GM23338 (cell line): ENCODE measurements around the gene EEF1E1. TPM values are rescaled to one million over a fixed set of nuclear protein-coding genes. Genes with fewer than 3 reads are reported as not detected.

ENCODE experiments used
- ATAC-seq: fragments of 200-7000 bp; cut with Tn5 transposase; 3 replicates; pipeline ENCODE4 v1.9.1; 2020
- DNase-seq: peaks from one replicate; pipeline ENCODE4 v3.0.0-alpha.2; 2015; ENCODE audit warnings: low spot score
- H2AFZ ChIP-seq: fragments of 200-600 bp; sonication (generic); 2 replicates; pipeline ENCODE4 v1.8.0; 2016; ENCODE audit warnings: antibody characterized with exemption, mild to moderate bottlenecking, moderate library complexity
- H3F3A ChIP-seq: fragments of 200-600 bp; sonication (generic); replicated peaks from 2 replicates; pipeline ENCODE4 v1.8.0; 2017; ENCODE audit warnings: antibody characterized with exemption, mixed run types, low read depth
- H3K27ac ChIP-seq: fragments of 200-600 bp; sonication (generic); 2 replicates; pipeline ENCODE4 v1.6.1; 2016; ENCODE audit warnings: low read depth
- H3K27me3 ChIP-seq: fragments of 200-600 bp; sonication (generic); 2 replicates; pipeline ENCODE4 v1.8.0; 2016; ENCODE audit warnings: mild to moderate bottlenecking, mixed run types, moderate library complexity; ENCODE audit not compliant: insufficient read depth
- H3K36me3 ChIP-seq: fragments of 200-600 bp; sonication (generic); 2 replicates; pipeline ENCODE4 v1.8.0; 2016; ENCODE audit warnings: mild to moderate bottlenecking; ENCODE audit not compliant: insufficient read depth
- H3K4me1 ChIP-seq: fragments of 200-600 bp; sonication (generic); 2 replicates; pipeline ENCODE4 v1.8.0; 2016; ENCODE audit warnings: mild to moderate bottlenecking, moderate library complexity; ENCODE audit not compliant: insufficient read depth
- H3K4me2 ChIP-seq: fragments of 200-600 bp; sonication (generic); 2 replicates; pipeline ENCODE4 v1.7.1; 2017; ENCODE audit warnings: mixed run types
- H3K4me3 ChIP-seq: fragments of 200-600 bp; sonication (generic); 2 replicates; pipeline ENCODE4 v1.6.1; 2016; ENCODE audit warnings: mixed run types
- H3K79me2 ChIP-seq: fragments of 200-600 bp; sonication (generic); replicated peaks from 2 replicates; pipeline ENCODE4 v1.8.0; 2017; ENCODE audit warnings: mild to moderate bottlenecking; ENCODE audit not compliant: insufficient read depth
- H3K9me2 ChIP-seq: fragments of 200-600 bp; sonication (generic); 2 replicates; pipeline ENCODE4 v1.8.0; 2017; ENCODE audit not compliant: insufficient read depth
- H4K20me1 ChIP-seq: fragments of 200-600 bp; sonication (generic); replicated peaks from 2 replicates; pipeline ENCODE4 v1.8.0; 2017; ENCODE audit warnings: mild to moderate bottlenecking; ENCODE audit not compliant: insufficient read depth
- H3K27ac Mint-ChIP-seq: 2 replicates; pipeline ENCODE4 v1.8.0; 2020; ENCODE audit warnings: inconsistent platforms, mild to moderate bottlenecking, moderate library complexity, mixed read lengths
- H3K27me3 Mint-ChIP-seq: 3 replicates; pipeline ENCODE4 v1.8.0; 2022; ENCODE audit warnings: low read depth, mild to moderate bottlenecking, moderate library complexity, mixed read lengths, inconsistent platforms; ENCODE audit not compliant: insufficient read depth, poor library complexity
- H3K36me3 Mint-ChIP-seq: 3 replicates; pipeline ENCODE4 v1.8.0; 2021; ENCODE audit warnings: low read depth, mild to moderate bottlenecking, inconsistent platforms, moderate library complexity, mixed read lengths
- H3K4me1 Mint-ChIP-seq: 3 replicates; pipeline ENCODE4 v1.8.0; 2020; ENCODE audit warnings: mild to moderate bottlenecking, inconsistent platforms, mixed read lengths
- H3K4me3 Mint-ChIP-seq: 3 replicates; pipeline ENCODE4 v1.8.0; 2021; ENCODE audit warnings: moderate library complexity, mild to moderate bottlenecking, inconsistent platforms, mixed read lengths
- H3K9me3 Mint-ChIP-seq: 3 replicates; pipeline ENCODE4 v1.8.0; 2020; ENCODE audit warnings: moderate library complexity, mild to moderate bottlenecking, inconsistent platforms, mixed read lengths
- CREB1 ChIP-seq: fragments of 250-450 bp; sonication (Bioruptor Pico); IDR thresholded peaks from 2 replicates; pipeline ENCODE4 v1.5.0; 2020; ENCODE audit warnings: low read depth, mild to moderate bottlenecking, moderate library complexity
- EZH2 ChIP-seq: fragments of 200-600 bp; sonication (generic); IDR thresholded peaks from one replicate; pipeline ENCODE4 v1.8.0; 2017; ENCODE audit warnings: antibody characterized with exemption, mild to moderate bottlenecking, low read depth; ENCODE audit not compliant: unreplicated experiment
- JUNB ChIP-seq: IDR thresholded peaks from one replicate; pipeline ENCODE4 v1.6.1; 2016; ENCODE audit warnings: antibody characterized with exemption; ENCODE audit not compliant: unreplicated experiment
- NANOG ChIP-seq: IDR thresholded peaks from 2 replicates; pipeline ENCODE4 v1.6.1; 2016; ENCODE audit warnings: antibody characterized with exemption, borderline replicate concordance
- POLR2AphosphoS5 ChIP-seq: IDR thresholded peaks from 2 replicates; pipeline ENCODE4 v1.6.1; 2016; ENCODE audit warnings: antibody characterized with exemption, low read depth
- STAT1 ChIP-seq: IDR thresholded peaks from one replicate; pipeline ENCODE4 v1.6.1; 2016; ENCODE audit warnings: antibody characterized with exemption; ENCODE audit not compliant: unreplicated experiment
- ZNF114 ChIP-seq: fragments of 250-450 bp; sonication (Bioruptor Pico); IDR thresholded peaks from 2 replicates; pipeline ENCODE4 v1.5.0; 2020; ENCODE audit warnings: mild to moderate bottlenecking, moderate library complexity
- polyA plus RNA-seq: library from polyadenylated mRNA; unstranded; fragments of >200 nt; fragmentation: Nextera tagmentation; extraction: Ambion mirVana; gene quantifications from 2 replicates; pipeline ENCODE4 v1.2.1, GENCODE V29; 2016
- total RNA-seq: library from RNA; depleted of rRNA; stranded (reverse); fragments of >200 nt; shearing (Covaris generic); gene quantifications from 2 replicates; pipeline ENCODE4 v1.2.3, GENCODE V29; 2014
- TF ChIP-seq, protein P1 (sequence below), 2 experiments: fragments of 200-600 bp in 1 of 2; sonication (generic) in 1 of 2; conservative IDR thresholded peaks; 2 replicates each; pipeline versions ENCODE4 v1.5.1 to v1.6.1; 2016 to 2017; ENCODE audit warnings: antibody characterized with exemption in 2 of 2, low read depth in 2 of 2, mild to moderate bottlenecking in 2 of 2, moderate library complexity in 1 of 2
- TF ChIP-seq, protein P2 (sequence below): IDR thresholded peaks from 2 replicates; pipeline ENCODE4 v1.6.1; 2016; ENCODE audit warnings: antibody characterized with exemption
- TF ChIP-seq, protein P3 (sequence below): IDR thresholded peaks from one replicate; pipeline ENCODE4 v1.6.1; 2018; ENCODE audit warnings: antibody characterized with exemption; ENCODE audit not compliant: unreplicated experiment
- TF ChIP-seq, protein P4 (sequence below): fragments of 250-450 bp; sonication (Bioruptor Pico); IDR thresholded peaks from 2 replicates; pipeline ENCODE4 v1.5.0; 2020; ENCODE audit warnings: mild to moderate bottlenecking, moderate library complexity

The EEF1E1 gene
- total and polyA plus RNA-seq, 2 experiments from 2014 or later, result 298 to 317 TPM

DNA sequence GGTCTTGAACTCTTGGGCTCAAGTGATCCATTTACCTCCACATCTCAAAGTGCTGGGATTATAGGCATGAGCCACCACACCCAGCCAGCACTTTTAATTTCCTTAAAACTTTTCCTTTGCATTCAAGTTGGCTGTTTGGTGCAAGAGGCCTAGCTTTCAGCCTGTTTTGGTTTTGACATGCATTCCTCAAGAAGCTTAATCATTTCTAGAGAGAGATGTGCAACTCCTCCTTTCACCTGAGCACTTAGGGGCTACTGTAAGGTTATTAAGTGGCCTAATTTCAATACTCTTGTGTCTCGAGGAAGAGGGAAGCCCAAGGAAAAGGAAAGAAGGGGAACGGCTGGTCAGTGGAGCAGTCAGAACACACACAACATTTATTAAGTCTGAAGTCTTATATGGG lies 24.4 kb downstream of the EEF1E1 start:
- Mint-ChIP-seq H3K36me3 (peaks cover 36% of the 10 kb centered on the region), H3K9me3 (no peaks in the 10 kb centered on the region; the same call in 2 of the 3 replicates)
- H3K27ac ChIP-seq, result no peak overlapping the region

More for the DNA sequence above, 24.4 kb downstream of the EEF1E1 start:
- Histone ChIP-seq H2AFZ (no peak overlapping the region), H3K4me3 (no peak overlapping the region), H3K79me2 (peaks cover 3% of the 10 kb centered on the region; the same call in 1 of the 2 replicates), H3K9me2 (peaks cover 5% of the 10 kb centered on the region; the same call in 1 of the 2 replicates), H3K4me2 (no peak overlapping the region), H3K36me3 (peaks cover 5% of the 10 kb centered on the region), H4K20me1 (peaks cover 18% of the 10 kb centered on the region), H3K4me1 (no peaks in the 10 kb centered on the region; the same call in 1 of the 2 replicates), H3K27me3 (no peaks in the 10 kb centered on the region), H3F3A (no peaks in the 10 kb centered on the region)
- Mint-ChIP-seq H3K27me3 (peaks cover 3% of the 10 kb centered on the region), H3K27ac (no peak overlapping the region), H3K4me3 (no peak overlapping the region), H3K4me1 (peaks cover 4% of the 10 kb centered on the region; the same call in 2 of the 3 replicates)
- ATAC-seq, result no peak
- no peak for DNase-seq
- TF ChIP-seq, protein P1, sequence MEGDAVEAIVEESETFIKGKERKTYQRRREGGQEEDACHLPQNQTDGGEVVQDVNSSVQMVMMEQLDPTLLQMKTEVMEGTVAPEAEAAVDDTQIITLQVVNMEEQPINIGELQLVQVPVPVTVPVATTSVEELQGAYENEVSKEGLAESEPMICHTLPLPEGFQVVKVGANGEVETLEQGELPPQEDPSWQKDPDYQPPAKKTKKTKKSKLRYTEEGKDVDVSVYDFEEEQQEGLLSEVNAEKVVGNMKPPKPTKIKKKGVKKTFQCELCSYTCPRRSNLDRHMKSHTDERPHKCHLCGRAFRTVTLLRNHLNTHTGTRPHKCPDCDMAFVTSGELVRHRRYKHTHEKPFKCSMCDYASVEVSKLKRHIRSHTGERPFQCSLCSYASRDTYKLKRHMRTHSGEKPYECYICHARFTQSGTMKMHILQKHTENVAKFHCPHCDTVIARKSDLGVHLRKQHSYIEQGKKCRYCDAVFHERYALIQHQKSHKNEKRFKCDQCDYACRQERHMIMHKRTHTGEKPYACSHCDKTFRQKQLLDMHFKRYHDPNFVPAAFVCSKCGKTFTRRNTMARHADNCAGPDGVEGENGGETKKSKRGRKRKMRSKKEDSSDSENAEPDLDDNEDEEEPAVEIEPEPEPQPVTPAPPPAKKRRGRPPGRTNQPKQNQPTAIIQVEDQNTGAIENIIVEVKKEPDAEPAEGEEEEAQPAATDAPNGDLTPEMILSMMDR (conservative IDR thresholded peaks at IDR 0.05; ENCODE audit: low read depth in 2 of 2), result no peak
- no peak for TF ChIP-seq JUNB
- TF ChIP-seq, protein P2, sequence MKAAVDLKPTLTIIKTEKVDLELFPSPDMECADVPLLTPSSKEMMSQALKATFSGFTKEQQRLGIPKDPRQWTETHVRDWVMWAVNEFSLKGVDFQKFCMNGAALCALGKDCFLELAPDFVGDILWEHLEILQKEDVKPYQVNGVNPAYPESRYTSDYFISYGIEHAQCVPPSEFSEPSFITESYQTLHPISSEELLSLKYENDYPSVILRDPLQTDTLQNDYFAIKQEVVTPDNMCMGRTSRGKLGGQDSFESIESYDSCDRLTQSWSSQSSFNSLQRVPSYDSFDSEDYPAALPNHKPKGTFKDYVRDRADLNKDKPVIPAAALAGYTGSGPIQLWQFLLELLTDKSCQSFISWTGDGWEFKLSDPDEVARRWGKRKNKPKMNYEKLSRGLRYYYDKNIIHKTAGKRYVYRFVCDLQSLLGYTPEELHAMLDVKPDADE, result no peak
- TF ChIP-seq NANOG, result no peak
- no peak for TF ChIP-seq EZH2
- TF ChIP-seq, protein P3, sequence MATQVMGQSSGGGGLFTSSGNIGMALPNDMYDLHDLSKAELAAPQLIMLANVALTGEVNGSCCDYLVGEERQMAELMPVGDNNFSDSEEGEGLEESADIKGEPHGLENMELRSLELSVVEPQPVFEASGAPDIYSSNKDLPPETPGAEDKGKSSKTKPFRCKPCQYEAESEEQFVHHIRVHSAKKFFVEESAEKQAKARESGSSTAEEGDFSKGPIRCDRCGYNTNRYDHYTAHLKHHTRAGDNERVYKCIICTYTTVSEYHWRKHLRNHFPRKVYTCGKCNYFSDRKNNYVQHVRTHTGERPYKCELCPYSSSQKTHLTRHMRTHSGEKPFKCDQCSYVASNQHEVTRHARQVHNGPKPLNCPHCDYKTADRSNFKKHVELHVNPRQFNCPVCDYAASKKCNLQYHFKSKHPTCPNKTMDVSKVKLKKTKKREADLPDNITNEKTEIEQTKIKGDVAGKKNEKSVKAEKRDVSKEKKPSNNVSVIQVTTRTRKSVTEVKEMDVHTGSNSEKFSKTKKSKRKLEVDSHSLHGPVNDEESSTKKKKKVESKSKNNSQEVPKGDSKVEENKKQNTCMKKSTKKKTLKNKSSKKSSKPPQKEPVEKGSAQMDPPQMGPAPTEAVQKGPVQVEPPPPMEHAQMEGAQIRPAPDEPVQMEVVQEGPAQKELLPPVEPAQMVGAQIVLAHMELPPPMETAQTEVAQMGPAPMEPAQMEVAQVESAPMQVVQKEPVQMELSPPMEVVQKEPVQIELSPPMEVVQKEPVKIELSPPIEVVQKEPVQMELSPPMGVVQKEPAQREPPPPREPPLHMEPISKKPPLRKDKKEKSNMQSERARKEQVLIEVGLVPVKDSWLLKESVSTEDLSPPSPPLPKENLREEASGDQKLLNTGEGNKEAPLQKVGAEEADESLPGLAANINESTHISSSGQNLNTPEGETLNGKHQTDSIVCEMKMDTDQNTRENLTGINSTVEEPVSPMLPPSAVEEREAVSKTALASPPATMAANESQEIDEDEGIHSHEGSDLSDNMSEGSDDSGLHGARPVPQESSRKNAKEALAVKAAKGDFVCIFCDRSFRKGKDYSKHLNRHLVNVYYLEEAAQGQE, result no peak
- TF ChIP-seq, protein P4, sequence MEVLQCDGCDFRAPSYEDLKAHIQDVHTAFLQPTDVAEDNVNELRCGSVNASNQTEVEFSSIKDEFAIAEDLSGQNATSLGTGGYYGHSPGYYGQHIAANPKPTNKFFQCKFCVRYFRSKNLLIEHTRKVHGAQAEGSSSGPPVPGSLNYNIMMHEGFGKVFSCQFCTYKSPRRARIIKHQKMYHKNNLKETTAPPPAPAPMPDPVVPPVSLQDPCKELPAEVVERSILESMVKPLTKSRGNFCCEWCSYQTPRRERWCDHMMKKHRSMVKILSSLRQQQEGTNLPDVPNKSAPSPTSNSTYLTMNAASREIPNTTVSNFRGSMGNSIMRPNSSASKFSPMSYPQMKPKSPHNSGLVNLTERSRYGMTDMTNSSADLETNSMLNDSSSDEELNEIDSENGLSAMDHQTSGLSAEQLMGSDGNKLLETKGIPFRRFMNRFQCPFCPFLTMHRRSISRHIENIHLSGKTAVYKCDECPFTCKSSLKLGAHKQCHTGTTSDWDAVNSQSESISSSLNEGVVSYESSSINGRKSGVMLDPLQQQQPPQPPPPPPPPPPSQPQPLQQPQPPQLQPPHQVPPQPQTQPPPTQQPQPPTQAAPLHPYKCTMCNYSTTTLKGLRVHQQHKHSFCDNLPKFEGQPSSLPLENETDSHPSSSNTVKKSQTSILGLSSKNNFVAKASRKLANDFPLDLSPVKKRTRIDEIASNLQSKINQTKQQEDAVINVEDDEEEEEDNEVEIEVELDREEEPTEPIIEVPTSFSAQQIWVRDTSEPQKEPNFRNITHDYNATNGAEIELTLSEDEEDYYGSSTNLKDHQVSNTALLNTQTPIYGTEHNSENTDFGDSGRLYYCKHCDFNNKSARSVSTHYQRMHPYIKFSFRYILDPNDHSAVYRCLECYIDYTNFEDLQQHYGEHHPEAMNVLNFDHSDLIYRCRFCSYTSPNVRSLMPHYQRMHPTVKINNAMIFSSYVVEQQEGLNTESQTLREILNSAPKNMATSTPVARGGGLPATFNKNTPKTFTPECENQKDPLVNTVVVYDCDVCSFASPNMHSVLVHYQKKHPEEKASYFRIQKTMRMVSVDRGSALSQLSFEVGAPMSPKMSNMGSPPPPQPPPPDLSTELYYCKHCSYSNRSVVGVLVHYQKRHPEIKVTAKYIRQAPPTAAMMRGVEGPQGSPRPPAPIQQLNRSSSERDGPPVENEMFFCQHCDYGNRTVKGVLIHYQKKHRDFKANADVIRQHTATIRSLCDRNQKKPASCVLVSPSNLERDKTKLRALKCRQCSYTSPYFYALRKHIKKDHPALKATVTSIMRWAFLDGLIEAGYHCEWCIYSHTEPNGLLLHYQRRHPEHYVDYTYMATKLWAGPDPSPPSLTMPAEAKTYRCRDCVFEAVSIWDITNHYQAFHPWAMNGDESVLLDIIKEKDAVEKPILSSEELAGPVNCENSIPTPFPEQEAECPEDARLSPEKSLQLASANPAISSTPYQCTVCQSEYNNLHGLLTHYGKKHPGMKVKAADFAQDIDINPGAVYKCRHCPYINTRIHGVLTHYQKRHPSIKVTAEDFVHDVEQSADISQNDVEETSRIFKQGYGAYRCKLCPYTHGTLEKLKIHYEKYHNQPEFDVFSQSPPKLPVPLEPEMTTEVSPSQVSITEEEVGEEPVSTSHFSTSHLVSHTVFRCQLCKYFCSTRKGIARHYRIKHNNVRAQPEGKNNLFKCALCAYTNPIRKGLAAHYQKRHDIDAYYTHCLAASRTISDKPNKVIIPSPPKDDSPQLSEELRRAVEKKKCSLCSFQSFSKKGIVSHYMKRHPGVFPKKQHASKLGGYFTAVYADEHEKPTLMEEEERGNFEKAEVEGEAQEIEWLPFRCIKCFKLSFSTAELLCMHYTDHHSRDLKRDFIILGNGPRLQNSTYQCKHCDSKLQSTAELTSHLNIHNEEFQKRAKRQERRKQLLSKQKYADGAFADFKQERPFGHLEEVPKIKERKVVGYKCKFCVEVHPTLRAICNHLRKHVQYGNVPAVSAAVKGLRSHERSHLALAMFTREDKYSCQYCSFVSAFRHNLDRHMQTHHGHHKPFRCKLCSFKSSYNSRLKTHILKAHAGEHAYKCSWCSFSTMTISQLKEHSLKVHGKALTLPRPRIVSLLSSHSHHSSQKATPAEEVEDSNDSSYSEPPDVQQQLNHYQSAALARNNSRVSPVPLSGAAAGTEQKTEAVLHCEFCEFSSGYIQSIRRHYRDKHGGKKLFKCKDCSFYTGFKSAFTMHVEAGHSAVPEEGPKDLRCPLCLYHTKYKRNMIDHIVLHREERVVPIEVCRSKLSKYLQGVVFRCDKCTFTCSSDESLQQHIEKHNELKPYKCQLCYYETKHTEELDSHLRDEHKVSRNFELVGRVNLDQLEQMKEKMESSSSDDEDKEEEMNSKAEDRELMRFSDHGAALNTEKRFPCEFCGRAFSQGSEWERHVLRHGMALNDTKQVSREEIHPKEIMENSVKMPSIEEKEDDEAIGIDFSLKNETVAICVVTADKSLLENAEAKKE (CRISPR knock-in tag), result no peak
- no peak for TF ChIP-seq CREB1 (CRISPR knock-in tag)
- no peak for TF ChIP-seq ZNF114 (CRISPR knock-in tag)
- no peak for TF ChIP-seq POLR2AphosphoS5
- TF ChIP-seq STAT1, result no peak
